Type B pancreatic cell (in vitro differentiated cells): ENCODE data around the gene ACP3. TPM values are rescaled to one million over a fixed set of nuclear protein-coding genes. Genes with fewer than 3 reads are reported as not detected.
A peak's percentile ranks its signal among the peaks of the same experiment; 100 is the strongest.

Experiments used
- DNase-seq: peaks from one replicate; pipeline ENCODE4 v3.0.0; 2021; ENCODE audit warnings: mixed read lengths; ENCODE audit not compliant: unreplicated experiment; ENCODE audit errors: extremely low spot score
- H3K27ac Mint-ChIP-seq: 2 replicates; pipeline ENCODE4 v1.8.0; 2021; ENCODE audit warnings: mild to moderate bottlenecking, mixed read lengths
- H3K27me3 Mint-ChIP-seq: 2 replicates; pipeline ENCODE4 v1.8.0; 2021; ENCODE audit warnings: mixed read lengths
- H3K36me3 Mint-ChIP-seq: 2 replicates; pipeline ENCODE4 v1.8.0; 2021; ENCODE audit warnings: mixed read lengths
- H3K4me1 Mint-ChIP-seq: one replicate; pipeline ENCODE4 v1.8.0; 2021; ENCODE audit warnings: mixed read lengths; ENCODE audit not compliant: unreplicated experiment
- H3K4me3 Mint-ChIP-seq: 2 replicates; pipeline ENCODE4 v1.8.0; 2021; ENCODE audit warnings: mild to moderate bottlenecking, mixed read lengths
- H3K9me3 Mint-ChIP-seq: 2 replicates; pipeline ENCODE4 v1.8.0; 2021; ENCODE audit warnings: mixed read lengths
- total RNA-seq: library from RNA; stranded (reverse); gene quantifications from 2 replicates; pipeline ENCODE4 v1.2.1, GENCODE V29; 2021; ENCODE audit warnings: low replicate concordance
- TF ChIP-seq, protein P1 (sequence below): fragments of 200-600 bp; sonication (generic); conservative IDR thresholded peaks from 2 replicates; pipeline ENCODE4 v1.5.0; 2021; ENCODE audit warnings: antibody characterized with exemption, mild to moderate bottlenecking

ACP3 gene
- total RNA-seq, 1 donor from 2014 or later, result 8.2 TPM

DNA sequence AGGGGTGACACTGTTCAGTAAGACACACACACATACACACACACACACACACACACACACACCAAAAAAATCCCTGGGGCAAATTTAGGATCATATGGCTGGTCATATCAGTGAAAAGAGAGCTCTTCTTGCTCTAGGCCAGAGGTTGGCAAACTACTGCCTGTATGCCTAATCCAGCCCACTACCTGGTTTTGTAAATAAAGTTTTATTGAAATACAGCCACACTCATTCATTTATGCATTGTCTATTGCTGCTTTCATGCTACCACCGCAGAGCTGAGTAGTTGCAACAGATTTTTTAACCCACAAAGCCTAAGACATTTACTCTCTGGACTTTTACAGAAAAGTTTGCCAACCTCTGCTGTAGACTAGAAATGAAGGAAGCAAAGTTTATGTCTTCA, 30.6 kb downstream of the ACP3 start:
- no peak for DNase-seq
- H3K4me1 Mint-ChIP-seq, result peaks cover 20% of the 10 kb centered on the region
- H3K36me3 Mint-ChIP-seq, result no peaks in the 10 kb centered on the region
- H3K9me3 Mint-ChIP-seq, result no peaks in the 10 kb centered on the region
- H3K27me3 Mint-ChIP-seq, result no peaks in the 10 kb centered on the region
- no peak overlapping the region for H3K27ac Mint-ChIP-seq
- TF ChIP-seq, protein P1, sequence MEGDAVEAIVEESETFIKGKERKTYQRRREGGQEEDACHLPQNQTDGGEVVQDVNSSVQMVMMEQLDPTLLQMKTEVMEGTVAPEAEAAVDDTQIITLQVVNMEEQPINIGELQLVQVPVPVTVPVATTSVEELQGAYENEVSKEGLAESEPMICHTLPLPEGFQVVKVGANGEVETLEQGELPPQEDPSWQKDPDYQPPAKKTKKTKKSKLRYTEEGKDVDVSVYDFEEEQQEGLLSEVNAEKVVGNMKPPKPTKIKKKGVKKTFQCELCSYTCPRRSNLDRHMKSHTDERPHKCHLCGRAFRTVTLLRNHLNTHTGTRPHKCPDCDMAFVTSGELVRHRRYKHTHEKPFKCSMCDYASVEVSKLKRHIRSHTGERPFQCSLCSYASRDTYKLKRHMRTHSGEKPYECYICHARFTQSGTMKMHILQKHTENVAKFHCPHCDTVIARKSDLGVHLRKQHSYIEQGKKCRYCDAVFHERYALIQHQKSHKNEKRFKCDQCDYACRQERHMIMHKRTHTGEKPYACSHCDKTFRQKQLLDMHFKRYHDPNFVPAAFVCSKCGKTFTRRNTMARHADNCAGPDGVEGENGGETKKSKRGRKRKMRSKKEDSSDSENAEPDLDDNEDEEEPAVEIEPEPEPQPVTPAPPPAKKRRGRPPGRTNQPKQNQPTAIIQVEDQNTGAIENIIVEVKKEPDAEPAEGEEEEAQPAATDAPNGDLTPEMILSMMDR, result no peak
- H3K4me3 Mint-ChIP-seq, result no peak overlapping the region

DNA sequence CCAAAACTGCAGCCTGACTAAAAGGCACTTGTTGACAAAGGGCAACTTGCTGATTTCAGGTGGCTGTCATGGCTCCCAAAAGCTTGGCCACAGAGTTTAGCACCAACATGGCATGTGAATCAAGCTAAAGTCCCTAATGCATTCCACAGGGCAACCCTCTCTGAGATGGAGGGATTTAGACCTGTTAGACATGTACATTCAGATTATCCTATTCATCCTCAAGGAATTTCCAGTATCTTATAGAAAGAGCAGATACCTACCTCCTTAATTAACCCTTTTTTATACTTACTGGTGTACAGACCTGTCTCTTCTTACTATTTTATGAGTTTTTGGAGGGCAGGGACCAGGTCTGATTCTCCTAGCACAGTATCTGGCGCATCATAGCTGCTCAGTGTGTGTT, 31.3 kb downstream of the ACP3 start:
- DNase-seq, result no peak
- Mint-ChIP-seq H3K4me1 (peaks cover 13% of the 10 kb centered on the region), H3K9me3 (no peaks in the 10 kb centered on the region), H3K27me3 (no peaks in the 10 kb centered on the region), H3K27ac (no peak overlapping the region), H3K4me3 (no peak overlapping the region), H3K36me3 (no peaks in the 10 kb centered on the region)
- TF ChIP-seq, protein P1, result no peak

DNA sequence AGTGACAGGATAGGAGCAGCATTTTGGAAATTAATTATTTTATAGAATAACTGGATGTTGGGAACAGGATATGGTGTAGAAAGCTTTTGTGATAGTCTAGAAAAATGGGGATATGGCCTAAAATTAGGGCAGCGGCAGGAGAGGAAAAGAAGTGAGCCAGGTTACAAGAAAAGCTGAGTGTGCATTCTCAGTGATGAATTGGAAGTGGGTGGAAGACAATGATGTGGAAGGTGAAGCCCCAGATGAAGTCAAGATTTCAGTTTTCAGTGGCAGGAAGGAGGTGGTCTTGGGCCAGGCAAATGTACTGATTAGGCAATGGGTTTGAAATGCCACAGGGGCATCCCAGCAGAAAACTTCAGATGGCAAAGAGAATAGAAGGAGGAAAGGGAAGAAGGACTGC, 33.6 kb downstream of the ACP3 start:
- no peak for DNase-seq
- no peaks in the 10 kb centered on the region for H3K36me3 Mint-ChIP-seq
- no peak overlapping the region for H3K4me3 Mint-ChIP-seq
- no peak overlapping the region for H3K27ac Mint-ChIP-seq
- H3K4me1 Mint-ChIP-seq, result peaks cover 11% of the 10 kb centered on the region
- H3K27me3 Mint-ChIP-seq, result no peaks in the 10 kb centered on the region
- H3K9me3 Mint-ChIP-seq, result no peaks in the 10 kb centered on the region
- TF ChIP-seq, protein P1, result no peak

DNA sequence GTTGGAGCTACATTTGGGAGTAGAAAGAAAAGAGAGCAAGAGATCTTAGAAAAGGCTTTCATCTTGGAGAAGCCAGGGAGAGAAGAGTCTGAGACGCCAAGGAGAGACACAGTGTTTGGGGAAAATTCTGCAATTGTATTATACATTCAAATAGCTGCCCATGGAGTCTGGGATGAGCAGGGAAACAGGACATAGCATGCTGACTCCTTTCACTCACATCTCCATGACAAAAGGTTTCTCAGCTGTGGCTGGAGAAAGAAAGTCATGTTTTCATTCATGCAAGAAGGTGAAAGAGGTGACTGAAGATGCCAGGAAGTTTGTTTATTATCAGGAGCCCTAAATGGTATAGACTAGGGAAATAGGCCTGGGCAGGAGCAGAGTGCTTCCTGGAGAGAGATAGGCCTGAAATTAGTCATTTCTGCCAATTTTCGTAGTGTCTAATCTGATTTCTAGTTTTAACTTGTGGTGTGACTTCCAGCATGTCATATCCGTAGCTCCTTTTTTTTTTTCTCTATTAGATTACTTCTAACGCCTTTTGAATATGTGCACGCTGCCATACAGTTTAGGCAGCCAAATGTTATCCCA, 34.1 kb downstream of the ACP3 start:
- no peak for DNase-seq
- no peaks in the 10 kb centered on the region for H3K27me3 Mint-ChIP-seq
- peaks cover 11% of the 10 kb centered on the region for H3K4me1 Mint-ChIP-seq
- no peaks in the 10 kb centered on the region for H3K9me3 Mint-ChIP-seq
- H3K36me3 Mint-ChIP-seq, result no peaks in the 10 kb centered on the region
- H3K4me3 Mint-ChIP-seq, result no peak overlapping the region
- TF ChIP-seq, protein P1, result no peak
- no peak overlapping the region for H3K27ac Mint-ChIP-seq

DNA sequence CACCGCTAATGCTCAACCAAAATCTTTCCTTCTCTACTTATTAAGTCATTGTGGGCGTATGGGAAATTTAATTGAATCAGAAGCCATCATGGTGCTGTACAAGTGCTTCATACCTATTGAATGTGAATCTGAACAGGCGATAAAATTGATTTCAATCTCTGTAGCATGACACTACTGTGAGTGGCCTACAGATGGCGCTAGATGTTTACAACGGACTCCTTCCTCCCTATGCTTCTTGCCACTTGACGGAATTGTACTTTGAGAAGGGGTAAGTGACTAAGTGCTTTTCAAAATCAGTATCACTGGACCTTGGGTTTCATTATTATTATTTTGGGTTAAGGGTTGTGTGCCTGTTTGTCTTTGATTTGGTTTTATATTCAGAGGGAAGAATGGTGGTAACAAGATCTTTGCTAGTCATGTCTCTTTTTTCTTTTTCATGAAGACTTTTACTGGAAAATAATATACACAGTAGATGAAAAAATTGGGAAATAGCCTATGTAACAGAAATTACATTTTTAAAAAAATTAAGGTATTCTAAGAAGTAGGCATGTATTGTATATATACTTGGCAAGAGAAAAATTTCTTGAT, 35.4 kb downstream of the ACP3 start:
- no peak overlapping the region for H3K4me3 Mint-ChIP-seq
- no peak for DNase-seq
- H3K4me1 Mint-ChIP-seq, result peaks cover 5% of the 10 kb centered on the region
- TF ChIP-seq, protein P1, result peak; percentile 95
- H3K36me3 Mint-ChIP-seq, result no peaks in the 10 kb centered on the region
- no peak overlapping the region for H3K27ac Mint-ChIP-seq
- no peaks in the 10 kb centered on the region for H3K27me3 Mint-ChIP-seq
- no peaks in the 10 kb centered on the region for H3K9me3 Mint-ChIP-seq
